HG03103 (cell line): Measurements from ENCODE around the gene PDIA5.
"Not testable (repeated sequence)": the region's sequence is repeated elsewhere in the genome, so short reads cannot be mapped to it uniquely, and the experiment has no call there.

Experiments
- ATAC-seq: cut with Tn5 transposase; IDR thresholded peaks from one replicate; pipeline ENCODE4 v1.9.1; 2021; ENCODE audit warnings: low read depth; ENCODE audit not compliant: unreplicated experiment

The PDIA5 gene

GRCh38 chr3:123139522-123139921, 72.7 kb downstream of the PDIA5 start:
- no peak for ATAC-seq

- no peak for ATAC-seq
Measured at GRCh38 chr3:123140550-123140949, 73.7 kb downstream of the PDIA5 start.

- ATAC-seq, result no peak
Measured at GRCh38 chr3:123141276-123141675, 74.5 kb downstream of the PDIA5 start.

GRCh38 chr3:123143669-123144411, 77.0 kb downstream of the PDIA5 start:
- ATAC-seq, result no peak

GRCh38 chr3:123147754-123148535, 81.1 kb downstream of the PDIA5 start:
- ATAC-seq, result no peak

- no peak for ATAC-seq
Measured at GRCh38 chr3:123148772-123149171, 81.9 kb downstream of the PDIA5 start.

- ATAC-seq, result no peak
Measured at GRCh38 chr3:123149525-123149924, 82.7 kb downstream of the PDIA5 start.

GRCh38 chr3:123150449-123151215, 83.8 kb downstream of the PDIA5 start:
- no peak for ATAC-seq

GRCh38 chr3:123151251-123151705, 84.5 kb downstream of the PDIA5 start:
- no peak for ATAC-seq

GRCh38 chr3:123151853-123152420, 85.1 kb downstream of the PDIA5 start:
- not testable (repeated sequence) for ATAC-seq

GRCh38 chr3:123152687-123153086, 85.9 kb downstream of the PDIA5 start:
- ATAC-seq, result no peak

- ATAC-seq, result no peak
Measured at GRCh38 chr3:123153125-123154019, 86.5 kb downstream of the PDIA5 start.

- no peak for ATAC-seq
Measured at GRCh38 chr3:123154020-123154985, 87.5 kb downstream of the PDIA5 start.

GRCh38 chr3:123155471-123156011, 88.7 kb downstream of the PDIA5 start:
- no peak for ATAC-seq

- ATAC-seq, result no peak
Measured at GRCh38 chr3:123156276-123156995, 89.6 kb downstream of the PDIA5 start.

GRCh38 chr3:123157209-123157597, 90.4 kb downstream of the PDIA5 start:
- no peak for ATAC-seq

- no peak for ATAC-seq
Measured at GRCh38 chr3:123157598-123158287, 90.9 kb downstream of the PDIA5 start.
